CD4-positive, alpha-beta T cell treated with Interleukin-1 beta for 1 hour (primary cell): ENCODE measurements around the gene RNF19B.

Experiments used
- DNase-seq, 2 donors: peaks; one replicate each; pipeline ENCODE4 v3.0.0-alpha.2; 2020 to 2022

Gene RNF19B

DNA sequence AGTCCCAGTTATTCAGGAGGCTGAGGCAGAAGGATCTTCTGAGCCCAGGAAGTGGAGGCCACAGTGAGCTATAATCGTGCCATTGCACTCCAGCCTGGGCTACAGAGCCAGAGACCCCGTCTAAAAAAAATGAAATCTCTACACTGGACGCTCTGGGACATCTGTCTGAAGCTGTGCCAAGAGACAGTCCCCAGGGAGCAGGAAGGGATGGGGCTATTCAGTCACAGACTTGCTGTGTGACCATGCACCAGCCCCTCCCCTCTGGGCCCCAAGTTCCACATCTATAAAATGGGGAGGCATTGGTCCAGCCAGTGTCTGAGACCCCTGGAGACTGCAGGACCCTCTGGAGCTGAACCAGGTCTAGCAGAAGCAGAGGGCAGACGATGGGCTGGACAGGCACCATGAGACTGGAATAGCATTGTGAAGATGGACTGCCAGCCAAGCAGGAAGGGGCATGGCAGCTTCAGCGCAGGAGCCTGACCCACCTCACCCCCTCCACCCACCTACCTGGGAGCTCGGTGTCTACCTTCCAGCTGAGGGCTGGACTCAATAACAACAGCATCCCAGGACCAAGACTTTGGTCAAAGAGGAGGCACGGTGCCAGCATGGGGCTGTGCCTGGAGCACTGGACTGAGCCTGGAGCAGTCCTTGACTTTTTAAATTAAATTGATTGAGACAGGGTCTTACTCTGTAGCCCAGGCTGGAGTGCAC, 64.9 kb downstream of the RNF19B start:
- DNase-seq: no peak

DNA sequence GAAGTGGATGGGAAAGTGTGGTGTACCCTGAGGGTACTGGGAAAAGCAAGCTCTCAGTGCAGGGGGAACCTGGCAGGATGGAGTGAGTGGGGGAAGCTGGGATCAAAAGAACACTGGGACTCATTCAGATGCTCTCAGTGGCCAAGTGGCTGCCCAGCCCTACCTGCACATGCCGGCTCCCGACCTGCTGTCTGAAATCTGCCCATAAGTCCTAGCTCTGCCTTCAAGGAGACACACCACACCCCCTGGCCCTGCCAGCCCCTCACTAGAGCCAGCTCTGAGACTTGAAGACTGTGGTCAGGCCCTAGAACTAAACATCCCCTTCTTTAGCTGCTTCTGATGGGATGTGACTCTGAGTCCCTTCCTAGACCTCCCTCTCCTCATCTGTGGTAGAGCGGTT, 65.7 kb downstream of the RNF19B start:
- no peak for DNase-seq

DNA sequence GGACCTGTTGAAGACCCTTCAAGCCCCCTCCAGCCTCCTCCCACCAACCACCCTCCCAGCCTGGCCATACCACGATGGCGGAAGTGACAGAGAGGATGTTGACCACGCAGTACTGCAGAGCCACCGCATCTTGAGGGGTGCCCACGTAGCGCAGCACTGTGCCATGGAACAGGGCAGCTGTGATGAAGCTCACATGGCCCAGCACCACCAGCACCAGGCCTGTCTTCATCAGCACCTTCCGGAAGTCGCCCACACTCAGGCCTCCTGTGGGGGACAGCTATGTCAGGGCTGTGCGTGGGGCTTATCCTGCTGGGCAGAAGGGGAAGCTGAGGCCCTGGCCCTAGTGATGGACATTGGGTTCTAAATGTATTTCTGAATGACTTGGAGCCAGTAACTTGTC, 66.6 kb downstream of the RNF19B start:
- no peak for DNase-seq

DNA sequence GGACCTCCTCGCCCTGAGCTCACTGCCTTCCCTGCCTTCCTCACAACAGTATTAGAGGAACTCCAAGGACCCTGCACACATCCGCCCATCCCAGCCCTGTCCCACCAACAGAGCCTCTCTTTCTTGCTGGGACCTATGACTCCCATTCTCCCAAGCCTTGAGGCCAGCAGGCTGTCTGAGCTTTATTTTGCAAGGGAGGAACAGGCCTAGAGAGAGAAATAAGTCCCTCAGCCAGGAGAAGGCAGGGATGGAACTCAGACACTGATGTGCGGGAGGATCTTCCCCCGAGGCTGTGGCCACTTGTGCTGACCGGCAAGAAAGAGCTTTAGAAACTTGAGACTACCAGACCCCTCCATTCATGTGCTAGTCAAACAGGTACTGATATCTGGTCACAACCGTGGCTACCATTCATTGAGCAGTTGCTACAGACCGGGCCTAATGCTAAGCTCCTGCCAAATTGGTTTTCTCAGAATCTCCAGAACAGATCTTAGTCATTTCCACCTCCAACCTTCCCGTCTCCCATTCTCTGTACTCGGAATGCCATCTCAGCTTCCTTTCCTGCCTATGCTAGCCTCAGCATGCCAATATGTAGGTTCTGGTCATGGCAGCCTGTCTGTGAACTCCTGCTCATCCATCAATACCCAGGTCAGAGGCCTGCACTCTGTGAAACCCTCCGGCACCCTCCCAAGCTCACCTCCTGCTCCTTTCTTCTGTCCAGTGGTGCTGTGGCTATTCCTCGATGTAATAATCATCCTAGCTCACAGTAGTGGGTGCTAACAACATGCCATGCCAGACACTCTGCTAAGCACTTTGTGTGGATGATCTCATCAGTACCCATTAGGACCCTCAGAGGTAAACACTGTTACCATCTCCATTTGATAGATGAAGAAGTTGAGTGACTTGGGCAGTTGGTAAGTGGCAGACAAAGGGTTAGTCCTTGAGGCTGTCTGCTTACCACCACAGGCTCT, 67.2 kb downstream of the RNF19B start:
- DNase-seq: no peak

DNA sequence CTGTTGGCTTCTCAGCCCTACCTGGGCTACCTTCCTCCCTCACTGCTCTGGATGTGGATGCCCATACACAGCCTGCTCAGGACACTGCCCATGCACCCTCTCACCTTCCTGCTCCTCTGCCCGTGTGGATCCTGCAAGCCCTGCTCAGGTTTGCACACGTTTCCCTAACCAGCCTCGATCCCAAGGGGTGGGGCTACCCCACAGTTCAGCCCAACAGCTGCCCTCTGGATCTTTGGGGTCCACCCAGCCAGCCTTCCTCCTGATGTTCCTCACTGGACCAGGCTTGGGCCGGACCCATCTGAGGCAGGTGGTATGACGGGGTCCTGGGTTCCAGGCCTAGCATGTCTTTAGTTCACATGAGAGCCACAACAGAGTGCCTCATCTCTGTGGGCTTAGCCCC, 68.2 kb downstream of the RNF19B start:
- no peak for DNase-seq

DNA sequence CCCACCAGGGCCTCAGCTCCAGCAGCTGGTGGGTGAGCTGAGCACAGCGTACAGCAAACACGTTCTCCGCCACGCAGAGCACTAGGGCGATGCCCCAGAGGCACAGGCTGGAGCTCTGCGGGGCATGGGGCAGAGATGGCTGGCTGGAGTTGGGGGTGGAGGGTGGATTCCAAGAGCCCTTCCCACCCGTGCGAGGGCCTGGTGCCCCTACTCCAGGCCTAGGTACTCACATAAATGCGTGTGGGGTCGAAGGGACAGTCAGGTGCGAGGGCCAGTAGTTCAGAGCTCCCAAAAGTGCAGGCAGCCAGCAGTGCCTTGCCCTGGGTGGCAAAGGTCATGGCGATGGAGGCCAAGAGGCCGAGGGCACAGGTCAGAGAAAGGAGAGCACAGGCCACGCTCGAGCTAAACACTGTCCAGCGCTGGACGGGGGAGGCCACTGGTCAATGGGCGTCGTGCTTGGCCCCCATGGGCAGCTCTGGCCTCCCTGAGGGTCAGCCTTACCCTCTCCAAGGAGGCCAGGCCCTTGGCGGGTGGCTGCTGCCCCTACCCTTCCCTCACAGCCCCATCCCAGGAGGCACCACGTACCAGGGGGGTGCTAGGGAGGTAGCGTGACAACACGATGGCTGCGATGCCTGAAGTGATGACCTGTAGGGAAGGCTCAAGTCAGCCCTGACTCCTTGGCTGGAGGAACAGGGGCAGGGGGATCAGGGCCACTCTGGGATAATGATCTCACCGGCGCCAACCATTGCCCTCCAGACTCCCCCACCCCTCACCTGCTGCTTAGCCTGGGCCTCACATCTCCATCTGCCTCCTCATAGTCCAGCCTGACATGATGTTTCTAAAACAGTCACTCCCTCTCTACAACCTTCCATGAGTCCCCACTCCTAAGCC, 69.0 kb downstream of the RNF19B start:
- DNase-seq: no peak

DNA sequence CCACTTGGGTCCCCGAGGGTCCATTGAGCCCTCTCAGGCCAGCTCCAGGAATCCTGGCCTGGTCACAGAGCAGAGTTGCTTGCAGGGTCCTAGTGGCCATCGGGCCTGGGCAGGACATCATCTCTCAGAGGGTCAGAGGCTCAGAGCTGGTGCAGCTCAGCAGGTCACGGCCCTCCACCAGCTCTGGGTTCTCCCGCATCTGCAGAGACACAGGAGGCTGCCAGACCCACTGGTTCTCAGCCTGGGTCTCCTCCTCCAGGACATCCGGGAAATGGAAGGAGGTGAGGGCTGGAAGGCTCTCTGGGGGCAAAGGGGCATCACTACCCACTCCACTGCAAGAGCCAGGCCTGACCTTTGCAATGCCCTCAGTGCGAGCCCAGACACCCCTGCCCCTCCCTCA, 69.9 kb downstream of the RNF19B start:
- DNase-seq: no peak

DNA sequence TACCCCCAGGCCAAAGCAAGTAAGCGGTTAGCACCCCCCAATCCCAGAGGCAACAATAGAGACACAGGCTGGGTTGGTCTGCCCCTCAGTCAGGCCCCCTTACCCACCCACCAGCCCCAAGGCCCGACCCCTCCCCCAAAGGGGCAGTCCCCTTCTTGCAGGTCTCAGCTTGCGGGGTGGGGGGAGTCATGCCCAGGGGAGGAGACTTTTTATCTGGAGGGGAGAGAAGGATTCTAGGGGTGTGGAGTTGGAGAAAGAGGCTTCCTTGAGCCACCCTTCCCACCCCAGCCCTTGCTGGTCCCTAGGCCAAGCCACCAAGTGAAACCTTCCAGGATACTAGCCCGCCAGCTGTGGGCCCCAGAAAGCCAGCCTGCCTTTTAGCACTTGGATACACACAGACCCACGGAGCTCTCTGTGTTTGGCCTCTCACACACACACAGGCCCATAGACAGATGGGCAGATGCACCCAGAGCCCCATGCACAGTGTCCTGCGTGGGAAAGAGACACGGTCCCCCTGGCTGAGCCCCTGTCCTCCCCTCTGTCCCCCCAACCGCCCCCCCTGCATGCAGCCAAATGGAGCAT, 70.5 kb downstream of the RNF19B start:
- DNase-seq: no peak

DNA sequence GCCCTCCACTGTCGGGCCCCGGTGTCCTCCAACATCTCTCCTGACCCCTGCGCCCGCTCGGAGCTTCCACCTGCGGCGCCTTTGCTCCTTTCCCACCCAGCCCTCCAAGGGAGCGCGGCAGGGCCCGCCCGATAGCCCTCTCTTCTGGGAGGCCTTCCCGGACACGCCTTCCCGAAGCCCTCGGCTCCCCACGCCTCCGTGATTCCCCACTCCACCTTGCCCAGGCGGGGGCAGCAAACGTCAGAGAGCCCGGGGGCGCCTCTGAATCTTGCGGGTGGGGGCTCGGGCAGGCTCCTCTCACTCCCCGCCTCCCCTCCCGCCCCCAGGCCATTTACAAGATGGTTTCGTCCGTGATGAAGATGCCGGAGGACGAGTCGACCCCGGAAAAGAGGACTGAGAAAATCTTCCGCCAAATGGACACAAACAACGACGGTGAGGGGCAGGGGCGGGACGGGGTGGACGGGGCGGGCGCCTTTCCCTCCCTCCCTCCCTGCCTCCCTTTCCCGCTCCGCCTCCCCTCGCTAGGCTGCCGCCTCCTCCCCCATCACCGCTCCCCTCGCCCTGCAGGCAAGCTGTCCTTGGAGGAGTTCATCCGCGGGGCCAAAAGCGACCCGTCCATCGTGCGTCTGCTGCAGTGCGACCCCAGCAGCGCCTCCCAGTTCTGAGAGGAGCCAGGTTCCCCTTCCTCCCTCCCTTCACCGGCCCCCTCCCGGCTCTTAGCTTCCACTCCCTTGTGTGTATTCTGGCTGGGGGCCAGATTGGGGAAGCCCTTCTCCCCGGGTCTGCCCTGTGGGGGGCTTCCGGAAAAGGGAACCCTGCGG, 71.2 kb downstream of the RNF19B start:
- no peak for DNase-seq

DNA sequence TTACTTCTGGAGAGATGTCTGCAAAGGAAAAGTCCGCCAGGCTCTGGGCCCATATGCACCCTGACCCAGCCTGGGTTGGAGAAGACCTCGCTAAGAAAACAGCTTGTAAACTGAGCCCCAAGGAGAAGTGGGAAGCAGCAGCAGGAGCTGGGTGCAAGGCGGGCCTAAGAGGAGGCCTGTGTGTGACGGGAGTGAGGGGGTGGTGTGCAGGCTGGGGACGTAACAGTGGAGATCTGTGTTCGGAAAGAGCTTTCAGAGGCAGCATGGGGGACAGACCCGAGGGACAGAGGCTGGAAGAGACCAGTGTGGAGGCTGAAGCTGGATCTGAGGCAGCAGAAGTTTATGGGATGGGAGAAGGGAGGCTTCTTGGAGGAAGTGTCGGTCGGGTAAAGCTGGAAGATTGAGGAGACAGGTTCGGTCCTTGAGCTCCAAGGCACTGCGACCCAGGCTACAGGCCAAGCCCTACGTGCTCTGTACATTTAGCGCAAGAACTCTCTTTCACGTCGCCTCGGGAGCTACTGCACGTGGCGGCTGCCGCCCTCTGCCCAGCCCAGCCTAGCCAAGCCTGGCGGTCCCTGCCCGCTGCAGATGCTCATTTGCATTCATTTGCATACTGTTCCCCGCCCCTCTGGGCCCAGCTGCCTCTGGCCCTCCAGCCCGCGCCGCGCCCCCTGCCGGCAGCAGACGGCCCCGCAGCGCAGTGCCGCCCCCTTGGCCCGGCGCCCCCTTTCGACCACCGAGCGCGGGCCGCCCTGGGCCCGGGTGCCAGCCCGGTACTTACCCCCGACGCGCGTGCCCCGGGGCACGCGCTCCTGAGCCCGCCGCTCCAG, 72.0 kb downstream of the RNF19B start:
- peak; percentile 25 to 29 for DNase-seq

DNA sequence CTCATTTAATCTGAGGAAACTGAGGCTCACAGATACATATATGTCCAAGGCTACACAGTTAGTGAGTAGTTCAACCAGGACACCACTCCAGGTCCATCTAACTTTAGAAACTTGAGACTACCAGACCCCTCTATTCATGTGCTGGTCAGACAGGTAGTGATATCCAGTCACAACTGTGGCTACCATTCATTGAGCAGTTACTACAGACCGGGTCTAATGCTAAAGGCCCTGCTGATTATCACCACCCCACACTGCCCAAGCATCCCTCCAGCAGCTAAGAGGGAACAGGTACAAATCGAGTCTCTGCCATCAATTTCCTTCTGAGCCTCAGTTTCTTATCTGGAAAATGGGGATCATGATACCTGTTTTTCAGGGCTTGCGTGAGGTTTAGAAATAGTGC, 73.0 kb downstream of the RNF19B start:
- DNase-seq: no peak

DNA sequence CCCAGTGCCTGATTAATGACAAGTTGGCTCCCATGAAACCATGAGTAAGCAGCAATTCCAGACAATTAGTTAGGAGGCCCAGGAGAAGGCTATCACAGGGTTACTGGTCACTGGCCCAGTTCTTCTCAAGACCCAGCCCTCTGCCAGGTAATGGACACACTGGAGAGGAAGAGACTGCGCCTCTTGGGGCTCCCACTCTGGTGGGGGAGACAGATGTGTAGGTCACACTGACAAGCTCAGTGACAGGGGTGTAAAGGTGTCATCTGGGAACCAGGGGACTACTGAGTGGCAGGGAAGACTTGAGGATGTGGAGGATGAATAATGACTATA, 73.4 kb downstream of the RNF19B start:
- no peak for DNase-seq

DNA sequence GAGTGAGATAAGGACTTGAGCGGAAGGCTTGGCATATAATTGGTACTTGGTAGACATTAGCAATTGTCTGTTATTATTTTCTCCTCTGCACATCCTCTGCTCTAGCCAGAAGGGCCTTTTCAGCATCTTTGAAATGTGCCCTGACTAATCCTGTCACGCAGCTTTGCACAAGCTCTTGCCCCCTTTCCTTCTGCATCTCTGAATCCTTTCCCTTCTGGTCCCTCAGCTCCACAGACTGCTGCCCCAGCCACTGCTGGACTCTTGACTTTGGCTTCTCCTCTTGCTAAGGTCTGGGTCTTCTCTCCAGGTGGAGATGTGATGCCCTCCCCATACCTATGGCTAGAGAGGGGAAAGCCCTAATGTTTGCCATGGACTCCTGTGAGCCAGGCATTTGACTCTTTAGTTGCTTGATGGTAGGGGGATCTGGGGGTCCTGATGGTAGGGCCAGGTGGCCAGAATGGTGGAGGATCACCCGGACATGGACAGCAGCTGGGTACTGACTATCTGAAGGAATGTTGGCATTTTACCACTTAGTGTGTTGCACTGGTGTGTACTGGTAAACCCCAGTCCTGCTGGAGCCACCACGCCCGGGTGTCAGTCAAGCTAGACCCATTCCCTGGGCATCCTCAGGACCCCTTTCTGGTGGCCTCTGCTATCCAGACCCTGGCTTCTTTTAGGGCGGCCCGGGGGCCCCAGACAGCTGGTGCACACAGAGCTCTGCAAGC, 73.9 kb downstream of the RNF19B start:
- DNase-seq: no peak

DNA sequence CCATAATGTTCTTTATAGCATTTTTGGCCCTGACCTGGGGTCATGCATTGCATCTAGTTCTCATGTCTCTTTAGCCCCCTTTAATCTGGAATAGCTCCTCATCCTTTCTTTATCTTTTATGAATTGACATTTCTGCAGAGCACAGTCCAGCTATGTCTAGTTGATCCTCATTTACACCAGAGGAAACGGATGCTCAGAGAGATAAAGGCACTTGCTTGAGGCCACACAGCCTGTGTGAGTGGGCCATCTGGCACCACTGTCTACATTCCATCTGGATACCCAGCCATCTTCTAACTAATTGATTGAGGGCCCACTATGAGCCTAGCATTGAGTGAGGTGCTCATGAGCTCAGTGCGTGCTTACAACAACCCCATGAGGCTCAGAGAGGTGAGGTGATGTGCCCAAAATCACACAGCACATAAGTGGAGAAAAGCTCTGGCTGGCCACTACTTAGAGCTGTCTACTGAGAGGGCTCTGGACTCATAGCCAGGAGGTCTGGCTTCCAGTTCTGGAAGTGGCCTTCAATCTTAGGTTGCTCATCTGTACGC, 74.8 kb downstream of the RNF19B start:
- DNase-seq: no peak

DNA sequence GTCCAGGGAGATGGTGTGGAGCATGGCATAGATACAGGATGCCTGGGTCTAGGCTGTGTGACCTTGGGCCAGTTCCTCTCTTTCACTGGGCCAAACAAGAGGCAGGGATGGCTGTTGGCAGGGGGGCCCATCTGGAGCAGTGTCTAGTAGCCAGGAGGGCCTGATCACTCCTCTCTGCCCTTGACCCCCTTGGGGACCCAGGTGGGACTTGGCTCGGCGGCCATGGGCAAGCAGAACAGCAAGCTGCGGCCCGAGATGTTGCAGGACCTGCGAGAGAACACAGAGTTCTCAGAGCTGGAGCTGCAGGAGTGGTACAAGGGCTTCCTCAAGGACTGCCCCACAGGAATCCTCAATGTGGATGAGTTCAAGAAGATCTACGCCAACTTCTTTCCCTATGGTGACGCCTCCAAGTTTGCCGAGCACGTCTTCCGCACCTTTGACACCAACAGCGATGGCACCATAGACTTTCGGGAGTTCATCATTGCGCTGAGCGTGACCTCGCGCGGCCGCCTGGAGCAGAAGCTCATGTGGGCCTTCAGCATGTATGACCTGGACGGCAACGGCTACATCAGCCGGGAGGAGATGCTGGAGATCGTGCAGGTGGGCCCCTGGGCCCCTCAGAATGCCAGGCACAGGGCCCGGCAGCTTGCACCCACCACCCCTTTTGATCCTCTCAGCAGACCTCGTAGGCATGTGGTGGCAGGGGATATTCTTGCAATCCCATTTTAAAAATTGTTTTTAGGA, 75.8 kb downstream of the RNF19B start:
- DNase-seq: no peak

DNA sequence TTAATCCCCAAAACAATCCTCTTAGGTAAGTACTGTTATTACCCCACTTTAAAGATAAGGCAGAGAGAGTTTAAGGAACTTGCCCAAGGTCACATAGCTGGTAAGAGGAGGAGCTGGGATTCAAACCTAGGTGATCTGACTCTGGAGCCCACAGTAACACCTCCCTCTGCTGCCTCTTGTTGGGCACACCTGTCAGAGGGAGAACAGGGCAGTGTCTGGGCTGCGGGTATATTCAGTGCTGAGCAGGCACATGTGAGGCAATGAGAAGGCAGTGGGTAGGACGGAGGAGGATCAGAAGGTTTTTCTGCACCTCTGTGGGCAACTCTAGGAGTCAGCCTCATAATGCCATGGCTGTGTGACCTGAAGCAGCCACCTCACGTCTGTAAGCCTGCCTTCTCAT, 76.5 kb downstream of the RNF19B start:
- no peak for DNase-seq

DNA sequence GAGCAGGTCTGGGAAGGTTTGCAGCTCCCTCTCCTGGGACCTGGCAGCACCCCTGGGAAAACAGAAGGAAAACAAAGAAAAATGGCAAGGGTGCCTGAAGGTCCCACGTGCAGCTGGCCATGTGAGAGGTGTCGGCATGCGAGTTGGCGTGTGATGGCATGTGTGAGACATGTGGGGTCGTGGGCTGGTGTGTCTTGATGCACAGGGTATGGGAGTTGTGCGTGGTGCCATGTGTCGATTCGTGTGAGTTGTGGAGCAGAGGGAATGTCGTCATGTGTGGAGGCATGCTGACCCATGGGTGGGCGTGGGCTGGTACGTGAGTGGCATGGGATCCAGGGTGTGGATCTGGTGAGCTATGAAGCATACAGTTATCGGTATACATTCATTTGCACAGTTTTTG, 77.0 kb downstream of the RNF19B start:
- no peak for DNase-seq

DNA sequence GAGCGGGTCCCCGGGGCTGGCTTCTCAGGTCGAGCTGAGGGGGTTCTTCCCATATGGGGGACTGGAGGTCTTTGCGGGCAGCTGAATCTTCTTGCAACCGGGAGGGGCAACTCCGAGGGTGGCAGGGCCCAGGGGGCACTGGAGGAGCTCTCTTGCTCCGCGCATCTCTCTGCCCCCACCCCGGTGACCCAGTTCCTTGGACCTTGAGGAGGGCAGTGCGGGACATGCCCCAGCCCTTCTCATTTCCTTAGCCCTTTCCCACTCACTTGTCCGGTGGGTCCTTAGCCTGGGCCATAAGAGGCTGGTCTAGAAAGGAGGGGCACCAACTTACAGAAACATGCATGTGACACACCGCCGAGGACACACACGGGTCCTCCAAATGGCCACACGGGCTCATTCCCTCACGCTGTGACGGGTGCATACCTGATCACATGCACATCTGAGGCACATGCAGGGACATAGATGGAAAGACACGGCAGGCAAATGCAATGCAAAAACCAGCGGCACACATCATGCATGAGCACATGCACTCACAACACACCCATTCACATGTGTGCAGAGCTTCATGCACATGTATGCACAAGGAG, 77.7 kb downstream of the RNF19B start:
- DNase-seq: no peak
